Erythroblast (primary cell): ENCODE measurements around the gene HOMER1.

Source experiments
- GATA1 ChIP-seq: IDR thresholded peaks from 2 replicates; pipeline ENCODE4 v1.6.1; 2011; ENCODE audit warnings: low read depth, mild to moderate bottlenecking, control low read depth, low read length, moderate library complexity
- POLR2A ChIP-seq: IDR thresholded peaks from 2 replicates; pipeline ENCODE4 v1.6.1; 2011; ENCODE audit warnings: mild to moderate bottlenecking, low read length

- TF ChIP-seq POLR2A (no peak), GATA1 (no peak)
Measured at GRCh38 chr5:79517601-79518000, 3.7 kb upstream of the HOMER1 start.
